ENCODE results near the gene ROPN1L.

Gene ROPN1L

GRCh38 chr5:10469253-10470050 is 27.8 kb downstream of the ROPN1L start:
- H3K4me3 ChIP-seq: no peak overlapping the region
- peaks cover 0 to 4% (median 0%) of the 10 kb centered on the region in 4 donors for H3K4me1 ChIP-seq
- no peaks in the 10 kb centered on the region for H3K36me3 ChIP-seq
- no peak for DNase-seq
- no peaks in the 10 kb centered on the region for H3K9me3 ChIP-seq
- H3K27me3 ChIP-seq: no peaks in the 10 kb centered on the region
- intact Hi-C loops (cut with DNase I; ENCODE audit: low total_unique reads): no loop called here
- no peak overlapping the region for H3K27ac ChIP-seq
- no peak for TF ChIP-seq CTCF (IDR thresholded peaks at IDR 0.05)

GRCh38 chr5:10470669-10471068 is 29.0 kb downstream of the ROPN1L start:
- Histone ChIP-seq H3K4me1 (peaks cover 0 to 4% (median 0%) of the 10 kb centered on the region in 4 donors), H3K36me3 (no peaks in the 10 kb centered on the region), H3K9me3 (peaks cover 0 to 10% (median 10%) of the 10 kb centered on the region in 3 donors), H3K27me3 (no peaks in the 10 kb centered on the region), H3K4me3 (no peak overlapping the region), H3K27ac (no peak overlapping the region)
- no peak for DNase-seq
- no peak for TF ChIP-seq CTCF (IDR thresholded peaks at IDR 0.05)
- intact Hi-C loops (cut with DNase I; ENCODE audit: low total_unique reads): no loop called here

- intact Hi-C loops (cut with DNase I; ENCODE audit: low total_unique reads): no loop called here
- Histone ChIP-seq H3K4me3 (no peak overlapping the region), H3K4me1 (peaks cover 0 to 4% (median 0%) of the 10 kb centered on the region in 4 donors), H3K27ac (no peak overlapping the region), H3K36me3 (no peaks in the 10 kb centered on the region), H3K27me3 (no peaks in the 10 kb centered on the region), H3K9me3 (peaks cover 0 to 16% (median 13%) of the 10 kb centered on the region in 3 donors)
- TF ChIP-seq CTCF (IDR thresholded peaks at IDR 0.05): no peak
- no peak for DNase-seq
Observed at GRCh38 chr5:10471677-10472076, 30.0 kb downstream of the ROPN1L start.

- H3K4me3 ChIP-seq: no peak overlapping the region
- H3K27ac ChIP-seq: no peak overlapping the region
- H3K9me3 ChIP-seq: peaks cover 0 to 16% (median 13%) of the 10 kb centered on the region in 3 donors
- H3K36me3 ChIP-seq: no peaks in the 10 kb centered on the region
- H3K4me1 ChIP-seq: no peaks in the 10 kb centered on the region
- H3K27me3 ChIP-seq: no peaks in the 10 kb centered on the region
- intact Hi-C loops (cut with DNase I; ENCODE audit: low total_unique reads): no loop called here
- no peak for TF ChIP-seq CTCF (IDR thresholded peaks at IDR 0.05)
- no peak for DNase-seq
Observed at GRCh38 chr5:10474521-10475075, 32.9 kb downstream of the ROPN1L start.

- Histone ChIP-seq H3K27me3 (no peaks in the 10 kb centered on the region), H3K9me3 (peaks cover 0 to 16% (median 13%) of the 10 kb centered on the region in 3 donors), H3K4me1 (no peaks in the 10 kb centered on the region), H3K4me3 (no peak overlapping the region), H3K36me3 (no peaks in the 10 kb centered on the region), H3K27ac (no peak overlapping the region)
- no peak for TF ChIP-seq CTCF (IDR thresholded peaks at IDR 0.05)
- intact Hi-C loops (cut with DNase I; ENCODE audit: low total_unique reads): no loop called here
- DNase-seq: no peak
Observed at GRCh38 chr5:10475931-10476676, 34.4 kb downstream of the ROPN1L start.

Data from tibial artery (tissue), 4 donors.